ENCODE measurements around the gene GBF1. TPM values are rescaled to one million over a fixed set of nuclear protein-coding genes. Genes with fewer than 3 reads are reported as not detected.

The GBF1 gene
- total and polyA plus RNA-seq, 2 of the 13 experiments (the other 11 are each of a cell fraction or from before 2014, with no cell fraction given) = 17.1 to 21.9 TPM

DNA sequence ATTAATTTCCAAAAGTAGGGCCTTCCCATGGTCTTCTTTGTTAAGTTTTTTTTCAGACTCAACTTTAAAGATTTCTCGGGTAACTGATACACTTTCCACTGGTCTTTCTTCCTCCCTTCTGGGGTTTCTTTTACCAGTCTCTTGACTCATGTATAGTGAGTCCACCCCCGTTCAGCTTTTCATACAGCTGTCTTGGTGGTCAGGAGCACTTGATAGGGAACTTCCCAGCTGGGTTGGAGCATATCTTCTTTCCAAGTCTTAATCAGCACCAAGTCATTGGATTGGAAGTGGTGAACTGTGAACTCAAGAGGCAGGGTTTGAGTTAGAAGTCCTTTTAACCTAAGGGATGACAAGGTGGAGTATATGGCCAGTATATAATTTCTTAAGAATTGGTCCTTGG lies 48.4 kb upstream of the GBF1 start (continued):
- TF ChIP-seq, protein P1, sequence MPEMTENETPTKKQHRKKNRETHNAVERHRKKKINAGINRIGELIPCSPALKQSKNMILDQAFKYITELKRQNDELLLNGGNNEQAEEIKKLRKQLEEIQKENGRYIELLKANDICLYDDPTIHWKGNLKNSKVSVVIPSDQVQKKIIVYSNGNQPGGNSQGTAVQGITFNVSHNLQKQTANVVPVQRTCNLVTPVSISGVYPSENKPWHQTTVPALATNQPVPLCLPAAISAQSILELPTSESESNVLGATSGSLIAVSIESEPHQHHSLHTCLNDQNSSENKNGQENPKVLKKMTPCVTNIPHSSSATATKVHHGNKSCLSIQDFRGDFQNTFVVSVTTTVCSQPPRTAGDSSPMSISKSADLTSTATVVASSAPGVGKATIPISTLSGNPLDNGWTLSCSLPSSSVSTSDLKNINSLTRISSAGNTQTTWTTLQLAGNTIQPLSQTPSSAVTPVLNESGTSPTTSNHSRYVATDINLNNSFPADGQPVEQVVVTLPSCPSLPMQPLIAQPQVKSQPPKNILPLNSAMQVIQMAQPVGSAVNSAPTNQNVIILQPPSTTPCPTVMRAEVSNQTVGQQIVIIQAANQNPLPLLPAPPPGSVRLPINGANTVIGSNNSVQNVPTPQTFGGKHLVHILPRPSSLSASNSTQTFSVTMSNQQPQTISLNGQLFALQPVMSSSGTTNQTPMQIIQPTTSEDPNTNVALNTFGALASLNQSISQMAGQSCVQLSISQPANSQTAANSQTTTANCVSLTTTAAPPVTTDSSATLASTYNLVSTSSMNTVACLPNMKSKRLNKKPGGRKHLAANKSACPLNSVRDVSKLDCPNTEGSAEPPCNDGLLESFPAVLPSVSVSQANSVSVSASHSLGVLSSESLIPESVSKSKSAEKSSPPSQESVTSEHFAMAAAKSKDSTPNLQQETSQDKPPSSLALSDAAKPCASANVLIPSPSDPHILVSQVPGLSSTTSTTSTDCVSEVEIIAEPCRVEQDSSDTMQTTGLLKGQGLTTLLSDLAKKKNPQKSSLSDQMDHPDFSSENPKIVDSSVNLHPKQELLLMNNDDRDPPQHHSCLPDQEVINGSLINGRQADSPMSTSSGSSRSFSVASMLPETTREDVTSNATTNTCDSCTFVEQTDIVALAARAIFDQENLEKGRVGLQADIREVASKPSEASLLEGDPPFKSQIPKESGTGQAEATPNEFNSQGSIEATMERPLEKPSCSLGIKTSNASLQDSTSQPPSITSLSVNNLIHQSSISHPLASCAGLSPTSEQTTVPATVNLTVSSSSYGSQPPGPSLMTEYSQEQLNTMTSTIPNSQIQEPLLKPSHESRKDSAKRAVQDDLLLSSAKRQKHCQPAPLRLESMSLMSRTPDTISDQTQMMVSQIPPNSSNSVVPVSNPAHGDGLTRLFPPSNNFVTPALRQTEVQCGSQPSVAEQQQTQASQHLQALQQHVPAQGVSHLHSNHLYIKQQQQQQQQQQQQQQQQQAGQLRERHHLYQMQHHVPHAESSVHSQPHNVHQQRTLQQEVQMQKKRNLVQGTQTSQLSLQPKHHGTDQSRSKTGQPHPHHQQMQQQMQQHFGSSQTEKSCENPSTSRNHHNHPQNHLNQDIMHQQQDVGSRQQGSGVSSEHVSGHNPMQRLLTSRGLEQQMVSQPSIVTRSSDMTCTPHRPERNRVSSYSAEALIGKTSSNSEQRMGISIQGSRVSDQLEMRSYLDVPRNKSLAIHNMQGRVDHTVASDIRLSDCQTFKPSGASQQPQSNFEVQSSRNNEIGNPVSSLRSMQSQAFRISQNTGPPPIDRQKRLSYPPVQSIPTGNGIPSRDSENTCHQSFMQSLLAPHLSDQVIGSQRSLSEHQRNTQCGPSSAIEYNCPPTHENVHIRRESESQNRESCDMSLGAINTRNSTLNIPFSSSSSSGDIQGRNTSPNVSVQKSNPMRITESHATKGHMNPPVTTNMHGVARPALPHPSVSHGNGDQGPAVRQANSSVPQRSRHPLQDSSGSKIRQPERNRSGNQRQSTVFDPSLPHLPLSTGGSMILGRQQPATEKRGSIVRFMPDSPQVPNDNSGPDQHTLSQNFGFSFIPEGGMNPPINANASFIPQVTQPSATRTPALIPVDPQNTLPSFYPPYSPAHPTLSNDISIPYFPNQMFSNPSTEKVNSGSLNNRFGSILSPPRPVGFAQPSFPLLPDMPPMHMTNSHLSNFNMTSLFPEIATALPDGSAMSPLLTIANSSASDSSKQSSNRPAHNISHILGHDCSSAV (CRISPR knock-in tag; IDR thresholded peaks at IDR 0.05; ENCODE audit: borderline replicate concordance) = no peak
- no peak for TF ChIP-seq HNF4A (CRISPR knock-in tag; IDR thresholded peaks at IDR 0.05)
- TF ChIP-seq, protein P2, sequence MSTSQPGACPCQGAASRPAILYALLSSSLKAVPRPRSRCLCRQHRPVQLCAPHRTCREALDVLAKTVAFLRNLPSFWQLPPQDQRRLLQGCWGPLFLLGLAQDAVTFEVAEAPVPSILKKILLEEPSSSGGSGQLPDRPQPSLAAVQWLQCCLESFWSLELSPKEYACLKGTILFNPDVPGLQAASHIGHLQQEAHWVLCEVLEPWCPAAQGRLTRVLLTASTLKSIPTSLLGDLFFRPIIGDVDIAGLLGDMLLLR (CRISPR knock-in tag; IDR thresholded peaks at IDR 0.05) = no peak
- no peak for TF ChIP-seq RFXAP (CRISPR knock-in tag; IDR thresholded peaks at IDR 0.05; ENCODE audit: borderline replicate concordance)
- TF ChIP-seq ZSCAN21 (CRISPR knock-in tag; IDR thresholded peaks at IDR 0.05; ENCODE audit: borderline replicate concordance) = no peak
